ENCODE results near the gene CCDC149.

GRCh38 chr4:24933684-24934275 lies 20.9 kb upstream of the CCDC149 start:
- no peak for TF ChIP-seq CTCF (conservative IDR thresholded peaks at IDR 0.05)
- no peak for TF ChIP-seq EZH2 (IDR thresholded peaks at IDR 0.05; ENCODE audit: low read depth)

All from PC-9 (cell line).